ENCODE data around the gene TBCA. TPM values are rescaled to one million over a fixed set of nuclear protein-coding genes. Genes with fewer than 3 reads are reported as not detected.

TBCA gene
- polyA plus RNA-seq, 1 of the 3 experiments (the other 2 are of a cell fraction), result 199 TPM

Other genes with a start within 250 kb of the TBCA start
- gene OTP, start 137.6 kb downstream of the TBCA start, polyA plus RNA-seq (2012; rRNA removed), result not detected in 2 replicates